OCI-LY7 (cell line): ENCODE measurements around the gene CENPN. TPM values are rescaled to one million over a fixed set of nuclear protein-coding genes. Genes with fewer than 3 reads are reported as not detected.

Experiments used
- BruUV-seq: library from RNA; stranded (reverse); fragments of 400-500 nt; replicated peaks from 2 replicates; lab custom pipeline; 2021; lab: Mats Ljungman, UMichigan
- CTCF ChIA-PET: fragments of 300-600 bp; sonication (Branson Sonifier 250); formaldehyde crosslinking; loops from one replicate; lab custom pipeline; 2022; ENCODE audit warnings: antibody characterized with exemption; ENCODE audit not compliant: unreplicated experiment; lab: Charles Lee
- POLR2A ChIA-PET: fragments of 300-600 bp; sonication (Branson Sonifier 250); formaldehyde crosslinking; loops from one replicate; lab custom pipeline; 2022; ENCODE audit warnings: antibody characterized with exemption; lab: Charles Lee
- DNase-seq: peaks from one replicate; pipeline ENCODE4 v3.0.0-alpha.2; 2015; ENCODE audit warnings: low spot score
- H2AFZ ChIP-seq: fragments of 200-600 bp; sonication (generic), shearing (Covaris generic); 2 replicates; pipeline ENCODE4 v1.6.1; 2014; ENCODE audit warnings: mild to moderate bottlenecking, antibody characterized with exemption, low read length, moderate library complexity
- H3K27ac ChIP-seq: fragments of 200-600 bp; sonication (generic); 2 replicates; pipeline ENCODE4 v1.5.1; 2014; ENCODE audit warnings: mixed run types, low read depth, mild to moderate bottlenecking, moderate library complexity, low read length, inconsistent platforms; ENCODE audit not compliant: poor library complexity, severe bottlenecking
- H3K36me3 ChIP-seq: fragments of 200-600 bp; sonication (generic); 2 replicates; pipeline ENCODE4 v1.6.1; 2014; ENCODE audit warnings: mild to moderate bottlenecking, antibody characterized with exemption, low read length, moderate library complexity, mixed read lengths; ENCODE audit not compliant: insufficient read depth
- H3K4me1 ChIP-seq: fragments of 200-600 bp; sonication (generic); 2 replicates; pipeline ENCODE4 v1.5.1; 2014; ENCODE audit warnings: mild to moderate bottlenecking, low read length; ENCODE audit not compliant: insufficient read depth, poor library complexity, severe bottlenecking
- H3K4me2 ChIP-seq: fragments of 200-600 bp; sonication (generic); 2 replicates; pipeline ENCODE4 v1.6.1; 2014; ENCODE audit warnings: mild to moderate bottlenecking, low read length
- H3K4me3 ChIP-seq: fragments of 200-600 bp; sonication (generic); 2 replicates; pipeline ENCODE4 v1.5.1; 2014; ENCODE audit warnings: mild to moderate bottlenecking, low read depth, low read length; ENCODE audit not compliant: poor library complexity, severe bottlenecking
- H3K79me2 ChIP-seq: fragments of 200-600 bp; sonication (generic); 2 replicates; pipeline ENCODE4 v1.6.1; 2016; ENCODE audit warnings: low read depth, mild to moderate bottlenecking, low read length, moderate library complexity, mixed read lengths; ENCODE audit not compliant: insufficient read depth
- H3K9me2 ChIP-seq: fragments of 200-600 bp; sonication (generic); 2 replicates; pipeline ENCODE4 v1.6.1; 2016; ENCODE audit warnings: mild to moderate bottlenecking, low read length, mixed read lengths; ENCODE audit not compliant: insufficient read depth
- H3K9me3 ChIP-seq: fragments of 200-600 bp; sonication (generic); 2 replicates; pipeline ENCODE4 v1.6.1; 2014; ENCODE audit warnings: mild to moderate bottlenecking, mixed run types, low read length, mixed read lengths
- H4K20me1 ChIP-seq: fragments of 200-600 bp; sonication (generic); 2 replicates; pipeline ENCODE4 v1.6.1; 2014; ENCODE audit warnings: mild to moderate bottlenecking, antibody characterized with exemption, low read length, moderate library complexity, mixed read lengths; ENCODE audit not compliant: insufficient read depth
- CTCF ChIP-seq: fragments of 200-600 bp; sonication (generic); conservative IDR thresholded peaks from 2 replicates; pipeline ENCODE4 v1.5.1; 2014; ENCODE audit warnings: mild to moderate bottlenecking, antibody characterized with exemption, low read length, moderate library complexity, mixed read lengths
- EZH2phosphoT487 ChIP-seq: fragments of 200-600 bp; sonication (generic); IDR thresholded peaks from 2 replicates; pipeline ENCODE4 v1.6.1; 2018; ENCODE audit warnings: low read depth, borderline replicate concordance, mild to moderate bottlenecking, mixed run types, antibody characterized with exemption, low read length, moderate library complexity, mixed read lengths
- intact Hi-C: fragments of 100-400 bp; cut with micrococcal nuclease; formaldehyde crosslinking; loops from one replicate; pipeline ENCODE4 v1.10.0; 2022; ENCODE audit not compliant: unreplicated experiment
- small RNA-seq: library from RNA; depleted of rRNA; stranded (forward); fragments of <200 nt; gene quantifications from one replicate; pipeline ENCODE3, GENCODE V24; 2014
- total RNA-seq, 2 experiments: library from RNA; depleted of rRNA in 1 of 2; stranded (reverse); fragments of >200 nt in 1 of 2; shearing (Covaris generic) in 1 of 2; gene quantifications; 2 replicates each; pipeline ENCODE4 v1.2.3, GENCODE V29; 2014 to 2022

CENPN gene
- total RNA-seq, 2 experiments from 2014 or later: 51.8 to 52.4 TPM

GRCh38 chr16:81081014-81081413, 74.0 kb downstream of the CENPN start:
- BruUV-seq: no TSS peak
- no peak overlapping the region for H3K4me3 ChIP-seq
- no peaks in the 10 kb centered on the region for H3K9me2 ChIP-seq
- no peak overlapping the region for H3K4me2 ChIP-seq
- H3K79me2 ChIP-seq: no peaks in the 10 kb centered on the region
- intact Hi-C loops: no loop called here
- peaks cover 11% of the 10 kb centered on the region for H3K4me1 ChIP-seq
- no peaks in the 10 kb centered on the region for H4K20me1 ChIP-seq
- DNase-seq: no peak
- H2AFZ ChIP-seq: no peak overlapping the region
- TF ChIP-seq EZH2phosphoT487 (no peak), CTCF (no peak)
- ChIA-PET CTCF (no interaction called here), POLR2A (interaction anchor here (1.5 kb wide), 1 partner anchor 13 kb away, joined by 3 read pairs; no protein-coding TSS in a partner anchor)
- H3K27ac ChIP-seq: no peak overlapping the region
- H3K36me3 ChIP-seq: peaks cover 36% of the 10 kb centered on the region
- H3K9me3 ChIP-seq: no peaks in the 10 kb centered on the region

Small RNAs within 50 kb of the gene (small RNA-seq; reads per million reads assigned to genes)
- not detected for gene AC092718.3

Other genes with a start within 250 kb of the CENPN start
- gene CDYL2, start 202.6 kb upstream of the CENPN start, total RNA-seq (2014; rRNA removed; shearing (Covaris generic)): 0.33 and 0.98 TPM in 2 replicates
- gene CDYL2, start 202.6 kb upstream of the CENPN start, total RNA-seq (2022): 2.5 and 2.8 TPM in 2 replicates
- gene CMC2, start 329 bp upstream of the CENPN start, total RNA-seq (2014; rRNA removed; shearing (Covaris generic)): 61.3 and 99.8 TPM in 2 replicates
- gene CMC2, start 329 bp upstream of the CENPN start, total RNA-seq (2022): 89.1 and 94.5 TPM in 2 replicates
- 13.6 and 15.0 TPM in 2 replicates for gene ATMIN, start 28.6 kb downstream of the CENPN start, total RNA-seq (2014; rRNA removed; shearing (Covaris generic))
- 23.7 and 26.1 TPM in 2 replicates for gene ATMIN, start 28.6 kb downstream of the CENPN start, total RNA-seq (2022)
- gene C16orf46, start 70.0 kb downstream of the CENPN start, total RNA-seq (2014; rRNA removed; shearing (Covaris generic)): 0.69 and 1.6 TPM in 2 replicates
- 0.81 and 1.2 TPM in 2 replicates for gene C16orf46, start 70.0 kb downstream of the CENPN start, total RNA-seq (2022)
- gene GCSH, start 89.2 kb downstream of the CENPN start, total RNA-seq (2014; rRNA removed; shearing (Covaris generic)): 11.7 and 23.4 TPM in 2 replicates
- 32.0 and 42.5 TPM in 2 replicates for gene GCSH, start 89.2 kb downstream of the CENPN start, total RNA-seq (2022)
- gene BCO1, start 231.5 kb downstream of the CENPN start, total RNA-seq (2014; rRNA removed; shearing (Covaris generic)): not detected in 2 replicates
- not detected in 2 replicates for gene BCO1, start 231.5 kb downstream of the CENPN start, total RNA-seq (2022)